Upper lobe of right lung (tissue), 1 donor: Measurements from ENCODE around the gene TTN. TPM values are rescaled to one million over a fixed set of nuclear protein-coding genes. Genes with fewer than 3 reads are reported as not detected.

Experiments
- ATAC-seq: fragments of 200-7000 bp; cut with Tn5 transposase; one replicate; pipeline ENCODE4 v1.9.1; 2020; ENCODE audit warnings: mild to moderate bottlenecking, moderate library complexity
- DNase-seq: peaks from one replicate; pipeline ENCODE4 v3.0.0-alpha.2; 2020
- H3K27ac ChIP-seq: fragments of 200-600 bp; one replicate; pipeline ENCODE4 v1.8.0; 2022
- H3K27me3 ChIP-seq: fragments of 200-600 bp; one replicate; pipeline ENCODE4 v1.8.0; 2022; ENCODE audit warnings: mild to moderate bottlenecking
- H3K36me3 ChIP-seq: fragments of 200-600 bp; one replicate; pipeline ENCODE4 v1.8.0; 2022
- H3K4me1 ChIP-seq: fragments of 200-600 bp; one replicate; pipeline ENCODE4 v1.8.0; 2022
- H3K4me3 ChIP-seq: fragments of 200-600 bp; one replicate; pipeline ENCODE4 v1.8.0; 2022; ENCODE audit warnings: mild to moderate bottlenecking
- H3K9me3 ChIP-seq: fragments of 200-600 bp; one replicate; pipeline ENCODE4 v1.8.0; 2022
- CTCF ChIP-seq: fragments of 200-600 bp; IDR thresholded peaks from one replicate; pipeline ENCODE4 v1.8.0; 2022; ENCODE audit warnings: antibody characterized with exemption
- intact Hi-C: fragments of 100-400 bp; cut with DNase I; formaldehyde crosslinking; loops from one replicate; pipeline ENCODE4 v1.11.0; 2022
- total RNA-seq: library from RNA; stranded (reverse); fragmentation: NEBNext Ultra II Directional; extraction: Animal tissue kit (Norgen Biotek cat#: 25700); gene quantifications from one replicate; pipeline ENCODE4 v1.2.1, GENCODE V29; 2021
- donor health status: DM: no; HTN: yes; CAD: no; lungs with severe emphysema.

The TTN gene
- total RNA-seq, 1 donor from 2014 or later = 19.6 TPM

DNA sequence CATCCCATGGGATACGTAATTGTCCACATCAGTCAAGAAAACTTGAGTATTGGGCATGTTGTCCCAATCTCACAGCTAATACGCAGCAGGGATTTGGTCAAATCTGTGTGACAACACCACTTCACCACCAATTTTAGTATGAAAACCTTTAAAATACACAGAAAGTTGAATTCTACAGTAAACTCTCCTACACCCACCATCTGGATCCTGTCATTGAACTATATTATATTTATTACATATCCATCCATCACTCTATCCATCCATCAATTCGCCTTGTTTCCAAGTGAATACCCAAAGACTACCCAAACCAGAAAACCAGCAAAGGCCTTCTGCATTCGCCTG lies 328.0 kb downstream of the TTN start:
- peak overlapping the region; percentile 63 for H3K4me3 ChIP-seq
- intact Hi-C loops = no loop called here
- H3K27ac ChIP-seq = peak overlapping the region; percentile 92

DNA sequence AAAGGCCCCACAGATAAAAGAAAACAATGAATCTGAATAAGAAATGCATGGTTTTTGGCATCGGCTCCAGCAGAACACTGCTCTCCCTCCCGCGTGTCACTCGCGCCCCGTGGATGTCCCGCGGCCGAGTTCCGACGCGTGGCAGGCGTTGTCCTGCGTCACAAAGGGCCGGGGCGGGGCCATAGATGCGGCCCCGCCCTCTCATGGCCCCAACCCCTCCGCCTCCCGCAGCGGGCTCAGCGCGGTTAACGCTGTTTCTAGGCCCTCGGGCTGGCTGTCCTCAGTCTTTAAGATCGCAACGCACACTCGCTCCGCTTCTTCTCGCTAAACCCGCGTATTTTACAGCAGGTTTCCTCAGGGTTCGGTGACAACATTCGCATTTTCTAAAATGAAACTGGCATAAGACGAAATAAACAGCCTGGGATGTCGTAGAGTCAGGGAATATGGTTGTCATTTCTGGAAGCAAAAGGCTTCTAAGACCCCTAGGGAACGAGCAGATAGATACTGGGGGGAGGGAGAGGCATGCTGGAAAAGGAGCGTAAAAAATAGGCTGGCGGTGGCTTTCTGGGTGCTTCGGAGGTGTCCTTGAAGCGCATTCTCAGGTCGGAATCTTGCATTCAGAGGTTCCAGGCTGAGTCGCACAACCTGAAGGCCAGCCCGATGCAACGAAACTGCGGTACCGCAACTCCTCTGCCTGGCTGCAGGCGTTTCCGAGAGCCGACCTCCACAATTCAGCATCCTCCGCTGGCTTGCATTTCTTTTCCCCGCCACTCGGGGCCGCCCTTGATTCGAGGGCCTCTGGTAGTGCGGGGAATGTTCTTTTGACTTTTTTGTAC lies 328.6 kb downstream of the TTN start, which contains the start of gene FKBP7:
TSS of gene FKBP7 (minus strand) at position 162 of the 836 bp plus-strand sequence. CDS start at position 61, 101 bp downstream.
- Histone ChIP-seq H3K4me1 (peaks cover 35% of the 10 kb centered on the region), H3K27me3 (no peaks in the 10 kb centered on the region), H3K27ac (peak within 1 kb of the TSS; percentile 92), H3K36me3 (no peaks in the 10 kb centered on the region), H3K4me3 (peak within 1 kb of the TSS; percentile 63), H3K9me3 (no peaks in the 10 kb centered on the region)
- TF ChIP-seq CTCF = peak; percentile 80
- intact Hi-C loops = no loop called here
- DNase-seq (peak; percentile 93), ATAC-seq (peak; percentile 86)

More for the DNA sequence above, 328.0 kb downstream of the TTN start:
- TF ChIP-seq CTCF = no peak
- Histone ChIP-seq H3K27me3 (no peaks in the 10 kb centered on the region), H3K4me1 (peaks cover 41% of the 10 kb centered on the region), H3K9me3 (no peaks in the 10 kb centered on the region), H3K36me3 (no peaks in the 10 kb centered on the region)
- ATAC-seq = no peak
- DNase-seq = no peak

DNA sequence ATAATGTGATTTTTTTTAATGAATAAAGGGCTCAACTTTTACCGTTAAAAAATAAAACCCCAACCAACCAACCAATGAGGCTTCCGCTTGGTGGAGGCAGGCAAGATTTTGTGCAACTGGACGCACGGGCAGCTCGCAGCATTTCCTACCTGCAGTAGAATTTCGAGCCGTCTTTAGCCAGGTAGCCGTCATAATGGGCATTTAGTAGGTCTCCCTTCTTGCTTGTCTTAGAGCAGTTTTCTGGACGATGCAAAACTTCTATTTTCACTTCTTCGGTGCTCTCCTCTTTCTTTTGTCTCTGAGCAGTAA lies 329.1 kb downstream of the TTN start:
- ATAC-seq (no peak), DNase-seq (no peak)
- TF ChIP-seq CTCF = no peak
- Histone ChIP-seq H3K27me3 (no peaks in the 10 kb centered on the region), H3K36me3 (no peaks in the 10 kb centered on the region), H3K4me1 (peaks cover 31% of the 10 kb centered on the region), H3K4me3 (peak overlapping the region; percentile 63), H3K27ac (peak overlapping the region; percentile 92), H3K9me3 (no peaks in the 10 kb centered on the region)
- intact Hi-C loops = no loop called here

GRCh38 chr2:178477443-178478129 lies 329.6 kb downstream of the TTN start:
- Histone ChIP-seq H3K36me3 (no peaks in the 10 kb centered on the region), H3K4me1 (peaks cover 26% of the 10 kb centered on the region), H3K4me3 (peak overlapping the region; percentile 63), H3K9me3 (no peaks in the 10 kb centered on the region), H3K27me3 (no peaks in the 10 kb centered on the region), H3K27ac (peak overlapping the region; percentile 92)
- no peak for ATAC-seq
- intact Hi-C loops = no loop called here
- no peak for TF ChIP-seq CTCF
- DNase-seq = no peak

GRCh38 chr2:178476477-178476876 lies 330.7 kb downstream of the TTN start:
- intact Hi-C loops = no loop called here

More at GRCh38 chr2:178476477-178476876, 330.7 kb downstream of the TTN start:
- ATAC-seq (no peak), DNase-seq (no peak)
- TF ChIP-seq CTCF = no peak
- Histone ChIP-seq H3K9me3 (no peaks in the 10 kb centered on the region), H3K27me3 (no peaks in the 10 kb centered on the region), H3K27ac (no peak overlapping the region), H3K4me3 (no peak overlapping the region), H3K4me1 (peaks cover 15% of the 10 kb centered on the region), H3K36me3 (no peaks in the 10 kb centered on the region)

Other genes starting within 250 kb of the TTN start
- gene CCDC141, start 242.7 kb upstream of the TTN start, total RNA-seq = 25.7 TPM